Body of pancreas (tissue), 4 donors: ENCODE measurements around the gene MAST4.

ENCODE experiments used
- POLR2A ChIP-seq, 3 donors: fragments of 450-650 bp; IDR thresholded peaks; one replicate each; pipeline ENCODE4 v1.6.1; 2016; ENCODE audit warnings: antibody characterized with exemption in 3 of 3, mild to moderate bottlenecking in 2 of 3
- TF ChIP-seq, protein P1 (sequence below), 7 experiments: fragments of 450-650 bp in 4 of 7; fragments of 200-600 bp in 3 of 7; sonication (generic) in 3 of 7; IDR thresholded peaks; one replicate each; pipeline ENCODE4 v1.5.1; 2016 to 2019; ENCODE audit warnings: antibody characterized with exemption in 7 of 7

GRCh38 chr5:67156976-67157583, 560.9 kb downstream of the MAST4 start:
- no peak for TF ChIP-seq POLR2A (IDR thresholded peaks at IDR 0.05)
- TF ChIP-seq, protein P1, sequence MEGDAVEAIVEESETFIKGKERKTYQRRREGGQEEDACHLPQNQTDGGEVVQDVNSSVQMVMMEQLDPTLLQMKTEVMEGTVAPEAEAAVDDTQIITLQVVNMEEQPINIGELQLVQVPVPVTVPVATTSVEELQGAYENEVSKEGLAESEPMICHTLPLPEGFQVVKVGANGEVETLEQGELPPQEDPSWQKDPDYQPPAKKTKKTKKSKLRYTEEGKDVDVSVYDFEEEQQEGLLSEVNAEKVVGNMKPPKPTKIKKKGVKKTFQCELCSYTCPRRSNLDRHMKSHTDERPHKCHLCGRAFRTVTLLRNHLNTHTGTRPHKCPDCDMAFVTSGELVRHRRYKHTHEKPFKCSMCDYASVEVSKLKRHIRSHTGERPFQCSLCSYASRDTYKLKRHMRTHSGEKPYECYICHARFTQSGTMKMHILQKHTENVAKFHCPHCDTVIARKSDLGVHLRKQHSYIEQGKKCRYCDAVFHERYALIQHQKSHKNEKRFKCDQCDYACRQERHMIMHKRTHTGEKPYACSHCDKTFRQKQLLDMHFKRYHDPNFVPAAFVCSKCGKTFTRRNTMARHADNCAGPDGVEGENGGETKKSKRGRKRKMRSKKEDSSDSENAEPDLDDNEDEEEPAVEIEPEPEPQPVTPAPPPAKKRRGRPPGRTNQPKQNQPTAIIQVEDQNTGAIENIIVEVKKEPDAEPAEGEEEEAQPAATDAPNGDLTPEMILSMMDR (IDR thresholded peaks at IDR 0.05): peak; percentile 60 to 86 (median 75)
